Epidermal melanocyte (primary cell): ENCODE results near the gene TEX19.

Experiments used
- DNase-seq: peaks from one replicate; pipeline ENCODE4 v3.0.0; 2011; ENCODE audit warnings: low spot score; ENCODE audit not compliant: insufficient read length

The TEX19 gene

DNA sequence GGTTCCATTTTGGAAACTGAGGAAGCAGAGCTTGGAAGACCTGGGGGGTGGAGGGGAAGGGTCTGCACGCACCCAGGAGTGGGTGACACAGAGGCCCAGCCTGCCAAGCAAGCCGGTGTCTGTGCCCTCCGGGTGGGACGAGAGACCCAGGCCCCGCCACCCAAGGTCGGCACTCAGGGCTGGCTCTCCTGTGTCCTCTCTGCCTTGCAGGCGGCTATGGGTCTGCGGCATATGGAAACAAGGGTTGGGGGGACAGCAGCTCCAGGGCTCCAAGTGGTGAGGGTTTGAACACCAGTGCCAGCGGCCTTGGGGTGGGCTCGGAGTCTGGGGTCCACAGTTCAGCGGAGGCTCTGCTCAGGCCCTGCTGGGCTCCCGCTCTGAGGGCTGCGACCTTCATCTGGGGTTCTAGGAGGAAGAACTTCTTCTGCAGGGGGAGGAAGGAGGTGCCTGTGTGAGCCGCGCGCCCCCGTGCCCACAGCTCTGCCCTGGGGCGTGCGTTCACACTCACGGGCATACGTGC, 37.0 kb upstream of the TEX19 start:
- no peak for DNase-seq

DNA sequence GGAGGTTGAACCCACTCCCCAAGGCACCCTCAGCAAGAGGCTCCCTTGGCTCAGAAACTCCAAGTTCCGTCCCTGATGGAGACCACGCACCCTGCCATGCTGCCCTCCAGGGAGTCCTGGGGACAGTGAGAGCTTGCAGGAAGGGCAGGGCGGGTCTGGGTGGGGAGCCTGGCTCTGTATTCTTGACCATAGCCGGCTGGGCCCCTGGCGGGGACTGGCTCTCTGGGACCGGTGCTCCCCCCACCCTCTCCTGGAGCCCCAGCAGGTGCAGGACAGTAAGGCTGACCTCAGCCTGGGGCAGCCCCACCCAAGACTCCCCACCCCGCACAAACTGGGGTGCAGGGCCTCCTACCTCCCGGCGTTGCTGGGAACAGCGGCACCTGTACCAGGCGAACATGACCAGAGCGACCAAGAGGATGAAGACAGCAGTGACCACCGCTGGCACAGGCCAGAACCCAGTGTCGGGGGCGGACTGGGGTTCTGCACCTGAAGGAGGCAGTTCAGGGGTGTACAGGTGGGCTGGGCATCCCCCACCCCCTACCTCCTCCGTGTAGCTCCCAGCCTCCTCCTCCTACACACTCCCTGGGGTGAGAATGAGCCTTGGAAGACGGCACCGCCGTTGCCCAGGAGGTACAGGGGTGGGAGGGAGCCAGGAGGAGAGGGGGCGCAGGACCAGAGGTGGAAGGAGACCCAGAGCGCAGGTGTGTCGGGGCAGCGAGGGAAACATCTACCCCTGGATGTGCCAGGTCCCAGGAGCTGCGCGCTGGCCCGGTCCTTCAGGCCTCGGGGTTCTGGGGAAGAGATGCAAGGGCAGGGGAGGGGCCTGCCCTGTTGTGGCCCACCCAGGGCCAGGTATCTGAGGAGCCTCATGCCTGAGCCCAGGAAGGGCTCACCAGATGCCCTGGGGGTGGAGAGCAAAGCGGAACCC, 36.3 kb upstream of the TEX19 start:
- DNase-seq: no peak

DNA sequence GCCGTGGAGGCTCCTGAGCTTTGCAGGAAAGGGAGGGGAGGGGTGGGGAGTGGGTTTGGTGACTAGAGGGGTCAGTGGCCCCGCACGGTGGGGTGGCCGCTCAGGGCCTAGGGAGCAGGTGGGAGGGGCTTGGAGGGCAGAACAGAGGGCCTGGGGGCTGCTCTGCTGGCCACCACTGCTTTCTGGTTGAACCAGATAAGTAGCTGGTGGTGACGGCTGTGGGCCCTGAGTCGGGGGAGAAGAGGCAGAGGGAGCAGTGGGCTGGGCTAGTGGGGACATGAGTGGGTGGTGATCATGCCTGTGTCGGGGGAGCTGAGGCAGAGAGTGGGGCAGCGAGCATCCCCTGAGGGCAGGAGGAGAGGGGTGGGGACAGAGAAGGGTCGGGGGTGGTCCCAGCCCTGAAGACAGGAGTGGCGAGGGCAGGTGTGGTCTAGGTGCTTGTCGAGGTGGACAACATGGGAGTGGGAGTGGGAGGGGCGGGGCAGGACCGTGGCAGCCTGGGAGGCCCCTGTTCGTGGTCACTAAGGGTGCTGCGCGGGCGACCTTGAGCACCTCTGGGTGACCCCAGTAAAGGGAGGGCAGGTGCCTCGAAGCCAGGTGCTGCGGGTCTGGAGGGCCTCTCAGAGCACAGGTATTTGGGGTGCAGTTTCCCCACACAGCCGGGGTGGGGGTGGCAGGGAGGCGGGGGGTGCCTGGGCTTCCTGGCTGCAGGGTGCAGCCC, 35.4 kb upstream of the TEX19 start:
- no peak for DNase-seq

DNA sequence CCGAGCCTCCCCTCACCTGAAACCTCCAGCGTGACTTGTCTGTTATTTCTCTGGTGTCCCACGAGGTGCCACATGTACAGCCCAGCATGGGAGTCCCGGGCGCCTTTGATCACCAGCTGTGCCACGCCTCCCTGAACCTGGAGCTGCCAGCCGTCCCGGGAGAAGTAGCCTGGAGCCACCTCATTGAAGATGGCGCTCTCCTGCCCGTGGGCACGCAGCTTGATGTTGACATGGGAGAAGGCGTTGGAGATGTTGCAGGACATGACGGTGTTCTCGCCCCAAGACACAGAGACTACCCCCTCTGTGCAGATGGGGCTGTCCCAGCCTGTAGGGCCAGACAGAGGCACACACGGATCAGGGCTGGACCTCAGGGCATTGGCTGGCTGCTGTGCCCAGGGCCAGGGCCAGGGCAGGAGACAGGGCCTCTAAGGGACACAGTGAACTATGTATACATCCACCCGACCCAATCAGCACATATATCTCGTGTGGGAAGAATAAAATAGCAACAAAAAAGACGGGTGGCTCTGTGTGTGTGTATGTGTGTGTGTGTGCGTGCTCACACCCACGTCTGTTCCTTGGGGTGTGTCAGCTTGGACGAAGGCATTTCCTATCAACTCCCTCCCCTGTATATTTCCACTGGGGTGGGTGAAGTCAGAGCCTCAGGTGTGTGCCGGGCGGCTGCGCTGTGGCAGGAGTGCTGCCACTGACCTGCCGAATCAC, 34.3 kb upstream of the TEX19 start:
- no peak for DNase-seq

DNA sequence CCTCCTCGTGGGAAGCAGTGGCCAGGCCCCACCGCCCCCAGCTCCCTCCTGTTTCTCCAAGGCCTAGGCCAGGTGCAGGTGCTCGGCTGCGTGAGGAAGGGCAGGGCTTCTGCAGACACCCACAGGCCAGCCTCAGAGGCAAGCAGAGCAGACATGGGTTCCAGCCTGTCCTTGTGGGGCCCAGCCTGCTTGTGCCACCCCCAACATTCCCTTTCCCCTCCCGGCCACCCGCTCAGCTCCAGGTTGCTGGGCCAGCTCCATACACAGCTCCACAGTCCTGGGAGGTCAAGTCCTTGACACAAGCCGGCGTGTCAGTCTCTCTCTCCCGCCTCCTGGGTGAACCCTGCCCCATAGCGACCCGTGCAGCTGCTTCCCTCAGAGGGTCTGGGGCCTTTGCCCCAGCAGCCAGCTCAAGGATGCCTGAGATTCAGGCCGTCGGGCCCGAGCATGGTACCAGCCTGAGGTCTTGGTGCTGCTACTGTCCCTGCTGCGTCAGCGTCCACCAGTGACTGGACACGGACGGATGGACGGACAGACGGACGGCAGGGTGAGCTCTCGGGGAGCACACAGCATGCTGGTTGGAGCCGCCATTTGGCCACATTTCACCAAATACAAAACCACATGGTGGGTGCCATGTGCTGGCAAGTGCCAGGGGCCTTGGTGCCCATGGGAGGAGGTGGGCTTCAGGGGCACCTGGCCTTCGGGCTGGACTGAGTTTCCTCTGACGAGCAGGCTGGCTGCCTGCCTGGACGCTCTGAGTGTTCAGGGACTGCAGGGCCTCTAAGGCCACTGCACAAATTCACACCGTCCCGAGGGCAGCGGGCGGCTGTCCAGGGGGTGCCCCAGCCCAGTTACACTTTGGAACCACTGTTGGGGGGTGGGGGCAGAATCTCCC, 33.5 kb upstream of the TEX19 start:
- DNase-seq: no peak

DNA sequence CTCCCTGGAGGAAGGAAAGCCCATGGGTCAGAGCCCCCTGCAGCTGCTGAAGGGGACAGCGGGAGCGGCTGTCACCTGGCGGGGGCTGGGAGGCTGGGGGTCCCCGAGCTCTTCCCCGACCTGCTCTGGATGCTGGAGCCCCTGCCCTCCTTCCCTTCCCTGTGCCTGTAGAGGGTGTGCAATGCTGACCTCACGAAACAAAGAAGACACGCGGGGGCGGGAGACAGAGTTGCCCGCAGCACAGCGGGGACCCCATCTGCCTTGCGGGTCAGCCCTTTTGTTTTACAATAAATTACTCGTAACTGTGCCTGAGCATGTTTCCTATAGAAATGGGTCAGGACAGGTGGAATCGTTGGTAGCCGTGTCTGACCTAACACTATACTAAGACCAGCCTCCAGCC, 31.8 kb upstream of the TEX19 start:
- DNase-seq: no peak

DNA sequence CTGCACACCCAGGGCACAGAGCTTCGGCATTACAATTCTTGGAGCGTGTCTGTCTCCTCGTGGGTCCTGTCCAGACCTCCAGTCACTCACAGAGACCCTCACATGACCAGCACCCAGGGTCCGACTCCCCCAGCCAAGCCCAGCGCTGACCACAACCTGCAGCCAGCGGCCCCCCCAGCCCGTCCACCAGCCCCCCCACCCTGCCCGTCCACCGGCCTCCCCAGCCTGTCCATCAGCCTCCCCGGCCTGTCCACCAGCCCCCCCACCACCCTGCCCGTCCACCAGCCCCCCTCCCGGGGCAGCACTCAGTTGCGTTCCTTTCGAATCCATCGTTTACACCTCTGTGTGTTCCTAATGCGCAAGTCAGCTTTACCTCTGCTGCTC, 31.3 kb upstream of the TEX19 start:
- DNase-seq: no peak

DNA sequence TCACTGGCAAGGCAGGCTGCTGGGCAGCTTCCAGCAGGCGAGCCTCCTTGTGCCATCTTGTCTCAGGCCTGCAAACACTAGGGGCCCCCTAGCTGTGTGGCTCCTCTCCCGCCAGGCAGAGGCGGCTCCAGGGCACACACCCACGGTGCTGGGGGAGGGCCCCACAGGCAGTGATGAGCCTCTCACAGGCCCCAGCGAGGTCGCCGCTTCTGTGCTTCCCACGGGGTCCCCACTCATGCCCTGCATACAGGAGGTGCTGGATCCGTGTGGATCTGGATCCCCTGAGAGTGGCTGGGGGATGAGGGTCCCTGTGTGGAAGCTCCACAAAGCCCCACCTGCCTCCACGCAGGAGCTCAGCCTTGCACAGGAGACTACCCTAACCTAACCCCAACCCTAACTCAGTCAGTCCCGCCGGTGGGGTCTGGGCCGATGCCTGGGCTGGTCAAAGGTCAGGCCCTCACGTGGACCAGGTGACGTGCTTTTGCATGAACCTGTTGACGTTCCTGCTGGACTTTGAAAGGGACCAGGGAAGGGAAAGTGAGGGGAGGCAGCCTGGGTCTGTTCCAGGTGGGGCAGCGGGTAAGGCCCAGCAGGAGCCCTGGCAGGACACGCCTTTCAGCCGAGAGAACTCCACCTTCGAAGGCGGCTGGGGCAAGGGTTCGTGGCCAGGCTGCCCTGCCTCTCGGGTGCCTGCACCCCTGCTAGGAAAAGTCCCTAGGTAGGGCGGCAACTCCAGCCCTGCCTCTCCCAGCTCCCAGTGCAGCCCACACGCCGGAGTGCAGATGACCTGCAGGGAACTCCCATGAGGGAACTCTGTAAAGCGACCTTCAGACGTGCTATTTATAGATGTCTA, 30.7 kb upstream of the TEX19 start:
- no peak for DNase-seq

DNA sequence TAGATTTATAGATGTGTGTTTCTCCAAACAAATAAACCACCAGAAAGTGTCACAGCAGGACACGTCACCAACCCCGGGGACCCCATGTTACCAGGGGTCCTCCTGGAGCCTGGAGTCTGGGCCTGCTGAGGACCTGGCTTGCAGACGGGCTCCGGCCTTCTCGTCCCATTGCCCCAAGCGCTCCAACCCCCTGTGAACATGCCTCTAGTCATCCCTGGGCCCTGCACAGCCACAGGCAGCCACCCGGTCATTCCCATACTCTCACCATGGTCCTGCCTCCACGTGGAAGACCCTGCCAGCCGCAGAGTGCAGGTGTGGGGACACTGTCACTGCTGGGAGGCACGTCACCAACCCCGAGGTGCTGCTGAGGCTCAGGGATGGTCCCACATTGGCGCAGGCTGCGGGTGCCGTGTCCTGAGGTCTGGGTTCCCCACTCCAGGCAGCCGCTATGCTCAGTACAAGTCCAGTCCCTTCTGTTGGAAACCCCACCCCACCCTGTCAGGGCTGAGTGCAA, 30.0 kb upstream of the TEX19 start:
- DNase-seq: no peak

DNA sequence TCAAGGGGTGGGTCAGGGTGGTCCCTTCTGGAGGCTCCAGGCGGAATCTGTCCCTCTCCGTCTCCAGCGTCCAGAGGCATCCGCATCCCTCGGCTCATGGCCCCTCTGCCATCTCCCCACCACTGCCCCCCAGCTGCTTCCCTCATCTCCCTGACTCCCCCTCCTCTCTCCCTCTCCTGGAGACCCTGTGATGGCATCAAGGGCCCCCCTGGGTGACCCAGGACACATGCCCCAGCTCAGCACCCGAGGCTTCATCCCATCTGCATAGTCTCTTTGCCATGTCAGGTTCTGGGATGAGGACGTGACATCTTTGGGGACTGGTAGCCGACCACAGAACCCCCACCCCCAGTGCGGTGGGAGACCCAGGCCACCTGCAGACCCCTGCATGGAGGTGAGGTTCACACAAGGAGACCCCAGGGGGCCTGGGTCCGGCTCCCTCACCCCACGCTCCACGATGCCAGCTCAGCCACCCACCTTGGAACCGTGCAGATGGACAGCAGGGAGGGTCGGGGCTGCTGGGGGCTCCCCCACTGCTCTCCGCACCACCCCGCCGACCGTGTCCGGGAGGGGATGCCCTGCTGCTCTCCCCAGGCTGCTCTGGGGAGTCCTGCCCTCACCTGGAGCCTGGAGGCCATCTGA, 29.2 kb upstream of the TEX19 start:
- DNase-seq: no peak

DNA sequence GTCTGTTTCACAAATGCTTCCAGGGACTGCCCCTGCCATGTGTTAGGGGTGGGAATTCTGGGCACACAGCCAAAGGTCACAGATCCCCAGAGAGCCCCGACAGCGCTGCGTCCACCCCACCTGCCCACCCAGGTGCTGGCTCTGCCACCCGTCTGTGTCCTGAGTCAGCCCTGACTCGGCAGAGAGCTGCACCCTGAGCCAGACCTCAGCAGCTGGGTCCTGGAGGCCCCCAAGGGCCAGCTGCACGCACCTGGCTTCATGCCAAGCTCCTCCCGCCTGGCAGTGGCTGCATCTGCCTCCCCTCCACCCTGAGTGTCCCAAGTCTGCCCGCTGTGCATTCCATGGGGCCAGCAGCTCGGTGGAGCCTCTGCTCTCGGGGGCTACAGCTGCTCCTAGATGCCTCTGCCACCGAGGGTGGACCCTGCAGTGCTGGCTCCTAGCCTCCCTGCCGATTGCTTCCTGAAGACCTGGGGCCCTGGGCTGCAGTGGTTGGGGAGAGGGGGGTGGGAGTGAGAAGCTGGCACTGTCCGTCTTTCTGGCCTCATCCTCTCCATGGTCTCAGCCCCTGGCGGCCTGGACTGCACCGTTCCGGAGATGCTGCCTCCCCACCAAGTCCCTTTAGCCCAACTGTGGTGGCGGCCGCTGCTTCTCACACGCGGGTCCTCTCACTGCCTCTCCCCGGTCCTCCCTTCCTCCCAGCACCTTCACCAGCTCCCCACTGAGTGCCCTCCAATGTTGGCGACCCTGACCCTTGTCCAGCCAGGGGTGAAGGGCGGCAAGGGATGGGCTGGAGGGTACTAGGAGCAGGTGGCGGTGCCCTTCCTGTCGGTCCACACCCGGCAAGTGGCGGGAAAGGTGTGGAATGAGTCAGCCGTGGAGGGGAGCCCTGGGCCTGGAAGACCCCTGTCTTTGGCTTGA, 28.5 kb upstream of the TEX19 start:
- DNase-seq: peak; percentile 92

DNA sequence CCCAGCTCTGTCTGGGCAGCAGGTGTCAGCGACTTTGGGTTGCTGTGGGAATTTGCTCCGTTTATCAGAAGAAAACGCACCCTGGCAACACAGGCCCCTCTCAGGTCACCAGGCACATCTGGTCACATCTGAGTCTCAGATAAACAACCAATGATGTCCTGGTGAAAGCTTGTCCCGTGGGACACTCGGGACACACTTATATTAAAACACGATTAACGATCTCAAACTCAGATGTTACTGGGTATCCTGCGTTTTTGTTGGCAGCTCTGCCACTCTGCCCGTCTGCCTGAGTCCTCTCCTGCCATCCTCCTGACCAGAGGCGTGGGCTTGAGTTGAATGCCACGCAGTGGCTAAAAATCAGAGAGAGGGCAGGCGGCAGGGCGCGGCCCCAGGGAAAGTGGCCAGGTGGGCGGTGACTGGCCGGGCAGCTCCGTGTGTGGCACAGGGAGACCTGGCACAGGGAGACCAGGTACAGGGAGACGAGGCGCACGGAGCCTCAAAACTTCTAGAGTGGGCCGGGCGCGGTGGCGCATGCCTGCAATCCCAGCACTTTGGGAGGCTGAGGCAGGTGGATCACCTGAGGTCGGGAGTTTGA, 27.6 kb upstream of the TEX19 start:
- DNase-seq: no peak

DNA sequence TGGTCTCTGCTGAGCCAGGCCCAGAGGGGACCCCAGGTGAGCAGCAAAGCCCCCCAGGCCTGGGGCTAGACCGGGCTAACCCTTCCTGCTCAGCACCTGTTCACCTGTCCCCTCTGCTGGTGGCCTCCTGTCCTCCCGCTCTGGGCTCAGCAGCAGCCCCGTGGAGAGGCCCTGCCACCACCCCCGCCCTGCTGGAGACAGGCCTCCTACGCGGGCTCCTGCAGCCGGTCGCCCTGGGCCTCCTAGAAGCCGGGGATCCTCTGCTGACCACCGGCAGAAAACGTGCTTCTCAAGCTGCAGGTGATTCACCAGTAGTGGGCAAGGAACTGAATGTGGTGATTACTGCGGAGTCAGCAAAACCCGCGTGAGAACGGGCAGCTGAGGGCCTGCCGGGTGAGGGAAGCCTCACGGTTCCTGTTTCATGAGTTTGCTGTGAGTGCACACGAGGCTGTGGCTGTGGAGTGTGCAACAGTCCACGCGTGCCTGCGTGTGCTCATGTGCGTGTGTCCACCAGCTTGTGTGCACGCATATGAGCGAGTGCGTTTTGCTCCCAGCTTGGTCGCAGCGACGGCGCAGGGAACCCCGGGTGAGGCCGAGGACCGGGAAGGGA, 26.3 kb upstream of the TEX19 start:
- no peak for DNase-seq

DNA sequence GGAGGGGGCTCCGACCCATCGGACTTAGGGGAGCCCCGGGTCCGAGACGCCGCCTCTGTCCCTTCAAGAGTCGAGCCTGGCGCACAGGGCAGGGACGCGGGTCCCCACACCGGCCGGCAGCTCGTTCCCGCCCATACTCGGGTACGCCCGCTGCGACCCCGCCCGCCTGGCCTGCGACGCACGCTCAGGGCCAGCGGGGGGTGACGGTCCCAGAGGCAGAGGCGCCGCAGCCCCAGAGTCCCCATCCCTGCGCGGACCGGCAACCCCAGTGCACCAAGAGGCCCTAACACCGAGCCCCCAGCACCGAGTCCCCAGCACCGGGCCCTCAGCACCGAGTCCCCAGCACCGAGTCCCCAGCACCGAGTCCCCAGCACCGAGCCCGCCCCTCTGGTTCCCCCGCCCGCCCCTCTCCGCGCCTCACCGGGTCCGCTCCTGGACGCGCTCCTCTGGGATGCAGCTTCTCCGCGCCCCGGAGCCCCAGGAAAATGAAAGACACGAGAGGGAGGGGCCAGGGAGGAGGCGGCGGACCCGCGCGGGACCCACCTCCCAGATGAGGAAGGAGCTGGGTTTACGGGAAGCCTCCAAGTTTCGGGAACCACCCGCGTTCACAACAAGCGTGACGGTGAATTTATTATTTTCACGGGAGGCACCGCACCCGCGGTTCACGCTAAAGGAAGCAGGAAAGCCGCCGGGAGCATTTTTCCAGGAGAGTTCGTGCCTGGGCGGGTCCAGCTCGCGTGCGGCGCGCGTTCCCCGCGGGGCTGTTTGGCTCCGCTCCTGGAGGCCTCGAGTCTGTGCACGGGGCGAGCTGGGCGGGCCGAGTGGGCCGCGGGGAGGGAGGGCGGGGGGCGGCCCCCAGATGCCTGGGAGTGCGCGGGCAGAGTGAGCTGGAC, 25.5 kb upstream of the TEX19 start, which contains the start of gene SECTM1:
SECTM1 (minus strand) TSS at position 488 of the 893 bp plus-strand sequence. CDS start 6,526 bp downstream, outside the sequence.
- DNase-seq: peak; percentile 95

DNA sequence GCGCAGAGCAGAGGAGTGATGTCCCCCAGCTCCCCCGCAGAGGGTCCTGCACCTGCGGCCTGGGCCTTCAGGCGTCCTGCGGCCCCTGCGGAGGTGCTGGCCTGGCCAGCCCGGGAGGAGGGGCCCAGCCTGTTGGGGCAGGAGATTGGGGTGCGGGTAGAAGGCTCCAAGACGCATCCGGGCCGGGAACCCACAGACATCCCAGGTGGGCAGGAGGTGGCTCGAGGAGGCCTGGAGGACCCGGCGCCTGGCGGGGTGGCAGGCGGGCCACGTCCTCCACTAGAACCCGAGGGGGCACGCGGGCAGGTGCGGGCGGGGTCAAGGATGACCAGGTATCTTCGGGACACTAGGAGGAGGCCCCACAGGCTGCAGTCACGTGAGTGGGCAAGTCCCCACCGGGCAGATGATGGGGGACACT, 24.8 kb upstream of the TEX19 start:
- DNase-seq: no peak
